22Rv1 (cell line): ENCODE measurements around the gene PROZ.

Experiments
- H3K27ac ChIP-seq: fragments of 450-650 bp; 2 replicates; pipeline ENCODE4 v1.5.1; 2017
- CTCF ChIP-seq: fragments of 450-650 bp; IDR thresholded peaks from 2 replicates; pipeline ENCODE4 v1.5.1; 2017; ENCODE audit warnings: mild to moderate bottlenecking
- ZFX ChIP-seq: fragments of 450-650 bp; IDR thresholded peaks from 2 replicates; pipeline ENCODE4 v1.6.1; 2017; ENCODE audit warnings: antibody characterized with exemption, borderline replicate concordance

The PROZ gene

GRCh38 chr13:113162783-113163685, 4.6 kb downstream of the PROZ start:
- H3K27ac ChIP-seq: no peak overlapping the region
- no peak for TF ChIP-seq CTCF

- no peak for TF ChIP-seq ZFX
- no peak for TF ChIP-seq CTCF
These were observed 6.0 kb downstream of the PROZ start for GRCh38 chr13:113164492-113164891.

GRCh38 chr13:113166266-113166665, 7.8 kb downstream of the PROZ start:
- no peak overlapping the region for H3K27ac ChIP-seq
- no peak for TF ChIP-seq CTCF
- TF ChIP-seq ZFX: no peak

More at GRCh38 chr13:113164492-113164891, 6.0 kb downstream of the PROZ start:
- no peak overlapping the region for H3K27ac ChIP-seq

GRCh38 chr13:113166681-113167080, 8.2 kb downstream of the PROZ start:
- no peak overlapping the region for H3K27ac ChIP-seq
- TF ChIP-seq ZFX: no peak
- TF ChIP-seq CTCF: no peak

GRCh38 chr13:113167155-113167554, 8.7 kb downstream of the PROZ start:
- TF ChIP-seq ZFX: no peak
- no peak for TF ChIP-seq CTCF
- H3K27ac ChIP-seq: no peak overlapping the region

GRCh38 chr13:113167575-113167974, 9.1 kb downstream of the PROZ start:
- no peak for TF ChIP-seq CTCF
- no peak for TF ChIP-seq ZFX
- H3K27ac ChIP-seq: no peak overlapping the region

GRCh38 chr13:113168211-113168610, 9.8 kb downstream of the PROZ start:
- TF ChIP-seq ZFX: no peak
- TF ChIP-seq CTCF: no peak
- H3K27ac ChIP-seq: no peak overlapping the region
